ENCODE results near the gene ARHGEF2. TPM values are rescaled to one million over a fixed set of nuclear protein-coding genes. Genes with fewer than 3 reads are reported as not detected.

ARHGEF2 gene
- total RNA-seq, 1 experiment from 2014 or later = 90.1 TPM

DNA sequence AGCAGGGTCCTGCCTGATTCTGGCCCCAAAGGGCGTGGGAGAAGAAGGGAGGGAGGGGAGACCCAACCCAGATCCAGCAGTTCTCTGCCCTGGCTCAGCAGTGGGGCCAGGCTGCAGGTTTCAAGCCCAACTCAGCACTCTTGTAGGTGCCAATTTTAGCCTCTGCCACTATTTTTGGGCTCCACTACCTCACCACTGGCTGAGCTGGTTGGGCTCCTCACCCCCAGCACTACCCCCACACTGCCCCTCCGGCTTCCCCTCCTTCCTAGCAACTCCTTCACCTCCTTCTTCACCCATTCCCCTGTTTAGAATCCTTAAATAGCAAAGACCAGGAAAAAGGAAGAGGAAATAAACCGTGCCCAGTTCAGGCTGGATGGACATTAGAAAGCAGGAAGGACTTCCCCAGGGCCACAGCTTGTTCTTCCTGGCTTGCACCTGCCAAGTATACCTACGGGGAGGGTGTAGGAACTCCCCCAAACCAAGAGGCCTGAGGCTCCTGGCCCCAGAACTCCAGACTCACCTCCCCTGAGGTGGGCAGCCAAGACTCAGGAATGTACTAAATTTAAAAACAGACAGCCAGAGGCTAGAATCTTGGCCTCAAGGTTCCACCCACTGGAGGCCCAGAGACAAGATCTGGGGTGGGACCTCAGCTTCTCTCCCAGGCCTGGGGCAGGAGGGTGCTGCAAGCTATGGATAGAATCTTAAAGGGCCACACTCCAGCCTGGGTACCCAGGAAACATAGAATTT is 1.4 kb upstream of the ARHGEF2 start:
- Histone ChIP-seq H3K27ac (ENCODE audit: low read depth, low read length) (peak overlapping the region; percentile 85), H3K4me2 (ENCODE audit: low read length) (peak overlapping the region; percentile 96), H3K79me2 (ENCODE audit: insufficient read depth, low read length) (peaks cover 43% of the 10 kb centered on the region), H3K9me2 (ENCODE audit: insufficient read depth) (no peaks in the 10 kb centered on the region), H3K4me1 (ENCODE audit: control insufficient read depth in 1 of 2, insufficient read depth in 2 of 2, low read length in 2 of 2) (peaks cover 55 to 72% of the 10 kb centered on the region in 2 experiments), H3K9ac (ENCODE audit: low read length) (peak overlapping the region; percentile 97), H3K36me3 (ENCODE audit: control insufficient read depth in 1 of 2, insufficient read depth in 2 of 2, low read length in 2 of 2) (no peaks in the 10 kb centered on the region), H3K9me3 (ENCODE audit: control insufficient read depth in 1 of 2, insufficient read depth in 1 of 2, low read depth in 1 of 2, low read length in 2 of 2) (no peaks in the 10 kb centered on the region), H4K20me1 (ENCODE audit: insufficient read depth) (no peaks in the 10 kb centered on the region), H2AFZ (ENCODE audit: low read depth, low read length, poor library complexity, severe bottlenecking) (no peak overlapping the region), H3K4me3 (replicated peaks in 1 of 2; ENCODE audit: low read depth in 1 of 2, low read length in 2 of 2) (peak overlapping the region; percentile 87 to 91), H3K27me3 (ENCODE audit: insufficient read depth, low read length) (no peaks in the 10 kb centered on the region)
- no peak for DNase-seq (ENCODE audit: low read depth, low spot score)
- ATAC-seq = no peak
- no TSS peak for BruUV-seq (replicated peaks)
- ChIA-PET CTCF (interaction anchor here (0.5 to 2.6 kb wide), 4 partner anchors 10 to 254 kb away, joined by 3 to 15 read pairs (median 4); no protein-coding TSS in a partner anchor), POLR2A (interaction anchor here (1.2 to 2.5 kb wide), 6 partner anchors 10 to 45 kb away, joined by 3 to 12 read pairs (median 4); partner anchors contain the start of gene KHDC4), RAD21 (ENCODE audit: low non-redundant PET in 1 of 2, low total read pairs in 2 of 2, uncharacterized antibody in 2 of 2, unreplicated experiment in 2 of 2) (no interaction called here)
- TF ChIP-seq CEBPB (IDR thresholded peaks at IDR 0.05; ENCODE audit: low read depth) (no peak), POLR2AphosphoS5 (IDR thresholded peaks at IDR 0.05; ENCODE audit: low read depth, low read length) (no peak), POLR2A (IDR thresholded peaks at IDR 0.05; ENCODE audit: borderline replicate concordance, extremely low read depth, insufficient read depth, insufficient read length) (no peak), EZH2 (IDR thresholded peaks at IDR 0.05) (no peak), JUND (IDR thresholded peaks at IDR 0.05) (no peak), YY1 (IDR thresholded peaks at IDR 0.05; ENCODE audit: extremely low read depth, insufficient replicate concordance, low read depth, low read length) (no peak), SRF (IDR thresholded peaks at IDR 0.05; ENCODE audit: low read depth) (no peak), RAD21 (IDR thresholded peaks at IDR 0.05; ENCODE audit: low read depth) (no peak), TCF7L2 (IDR thresholded peaks at IDR 0.05; ENCODE audit: borderline replicate concordance, extremely low read depth, insufficient read depth, insufficient read length) (no peak), EZH2phosphoT487 (IDR thresholded peaks at IDR 0.05; ENCODE audit: borderline replicate concordance) (no peak), ZNF274 (IDR thresholded peaks at IDR 0.05; ENCODE audit: low read depth, low read length) (no peak)
- TF ChIP-seq, protein P1, sequence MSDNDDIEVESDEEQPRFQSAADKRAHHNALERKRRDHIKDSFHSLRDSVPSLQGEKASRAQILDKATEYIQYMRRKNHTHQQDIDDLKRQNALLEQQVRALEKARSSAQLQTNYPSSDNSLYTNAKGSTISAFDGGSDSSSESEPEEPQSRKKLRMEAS (IDR thresholded peaks at IDR 0.05) = no peak
- TF ChIP-seq, protein P2, sequence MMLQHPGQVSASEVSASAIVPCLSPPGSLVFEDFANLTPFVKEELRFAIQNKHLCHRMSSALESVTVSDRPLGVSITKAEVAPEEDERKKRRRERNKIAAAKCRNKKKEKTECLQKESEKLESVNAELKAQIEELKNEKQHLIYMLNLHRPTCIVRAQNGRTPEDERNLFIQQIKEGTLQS (IDR thresholded peaks at IDR 0.05) = no peak
- intact Hi-C loops (cut with micrococcal nuclease) = loop anchor here (2.0 kb wide), 1 partner anchor 17 kb away; no protein-coding TSS in a partner anchor
